Measurements from ENCODE around the gene KDM3A. TPM values are rescaled to one million over a fixed set of nuclear protein-coding genes. Genes with fewer than 3 reads are reported as not detected.

Gene KDM3A
- total RNA-seq, 1 donor: 28.9 TPM

DNA sequence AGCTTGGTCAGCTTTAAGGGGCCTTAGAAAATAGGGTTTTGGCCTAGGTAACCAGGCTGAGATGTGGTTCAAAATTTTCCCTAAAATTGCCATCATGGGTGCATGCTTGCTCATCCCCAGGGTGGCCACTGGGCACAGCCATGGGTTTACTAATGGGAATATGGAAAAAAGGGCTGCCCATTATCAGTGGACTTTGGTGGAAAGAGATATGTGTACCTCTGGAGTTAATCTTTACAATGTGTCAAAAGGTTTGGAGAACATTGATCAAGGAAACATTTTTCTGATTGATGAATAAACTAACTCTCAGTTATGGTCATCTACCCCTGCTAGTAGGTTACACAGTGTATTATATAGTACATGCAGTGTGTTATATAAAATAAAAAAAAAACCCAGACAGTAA lies 13.1 kb downstream of the KDM3A start:
- TF ChIP-seq, protein P1, sequence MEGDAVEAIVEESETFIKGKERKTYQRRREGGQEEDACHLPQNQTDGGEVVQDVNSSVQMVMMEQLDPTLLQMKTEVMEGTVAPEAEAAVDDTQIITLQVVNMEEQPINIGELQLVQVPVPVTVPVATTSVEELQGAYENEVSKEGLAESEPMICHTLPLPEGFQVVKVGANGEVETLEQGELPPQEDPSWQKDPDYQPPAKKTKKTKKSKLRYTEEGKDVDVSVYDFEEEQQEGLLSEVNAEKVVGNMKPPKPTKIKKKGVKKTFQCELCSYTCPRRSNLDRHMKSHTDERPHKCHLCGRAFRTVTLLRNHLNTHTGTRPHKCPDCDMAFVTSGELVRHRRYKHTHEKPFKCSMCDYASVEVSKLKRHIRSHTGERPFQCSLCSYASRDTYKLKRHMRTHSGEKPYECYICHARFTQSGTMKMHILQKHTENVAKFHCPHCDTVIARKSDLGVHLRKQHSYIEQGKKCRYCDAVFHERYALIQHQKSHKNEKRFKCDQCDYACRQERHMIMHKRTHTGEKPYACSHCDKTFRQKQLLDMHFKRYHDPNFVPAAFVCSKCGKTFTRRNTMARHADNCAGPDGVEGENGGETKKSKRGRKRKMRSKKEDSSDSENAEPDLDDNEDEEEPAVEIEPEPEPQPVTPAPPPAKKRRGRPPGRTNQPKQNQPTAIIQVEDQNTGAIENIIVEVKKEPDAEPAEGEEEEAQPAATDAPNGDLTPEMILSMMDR (IDR thresholded peaks at IDR 0.05; ENCODE audit: insufficient read depth, low read length): no peak
- DNase-seq (ENCODE audit: low read depth): no peak

DNA sequence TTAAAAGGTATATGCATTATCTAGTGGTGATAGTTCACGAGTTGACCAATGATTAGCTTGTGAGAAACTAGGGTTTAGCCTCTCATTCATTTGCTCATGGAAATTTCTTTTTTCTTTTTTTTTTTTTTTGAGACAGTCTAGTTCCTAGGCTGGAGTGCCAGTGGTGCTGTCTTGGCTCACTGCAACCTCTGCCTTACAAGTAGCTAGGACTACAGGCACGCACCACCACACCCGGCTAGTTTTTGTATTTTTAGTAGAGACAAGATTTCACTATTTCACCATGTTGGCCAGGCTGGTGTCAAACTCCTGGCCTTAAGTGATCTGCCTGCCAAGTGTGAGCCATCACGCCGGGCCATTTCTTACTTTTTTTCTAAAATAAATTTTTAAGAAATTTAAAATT lies 14.0 kb downstream of the KDM3A start:
- TF ChIP-seq, protein P1 (IDR thresholded peaks at IDR 0.05; ENCODE audit: insufficient read depth, low read length): no peak
- no peak overlapping the region for H3K4me3 ChIP-seq (ENCODE audit: low read depth, low read length)
- DNase-seq (ENCODE audit: low read depth): no peak

More for the DNA sequence above, 13.1 kb downstream of the KDM3A start:
- H3K4me3 ChIP-seq (ENCODE audit: low read depth, low read length): no peak overlapping the region

DNA sequence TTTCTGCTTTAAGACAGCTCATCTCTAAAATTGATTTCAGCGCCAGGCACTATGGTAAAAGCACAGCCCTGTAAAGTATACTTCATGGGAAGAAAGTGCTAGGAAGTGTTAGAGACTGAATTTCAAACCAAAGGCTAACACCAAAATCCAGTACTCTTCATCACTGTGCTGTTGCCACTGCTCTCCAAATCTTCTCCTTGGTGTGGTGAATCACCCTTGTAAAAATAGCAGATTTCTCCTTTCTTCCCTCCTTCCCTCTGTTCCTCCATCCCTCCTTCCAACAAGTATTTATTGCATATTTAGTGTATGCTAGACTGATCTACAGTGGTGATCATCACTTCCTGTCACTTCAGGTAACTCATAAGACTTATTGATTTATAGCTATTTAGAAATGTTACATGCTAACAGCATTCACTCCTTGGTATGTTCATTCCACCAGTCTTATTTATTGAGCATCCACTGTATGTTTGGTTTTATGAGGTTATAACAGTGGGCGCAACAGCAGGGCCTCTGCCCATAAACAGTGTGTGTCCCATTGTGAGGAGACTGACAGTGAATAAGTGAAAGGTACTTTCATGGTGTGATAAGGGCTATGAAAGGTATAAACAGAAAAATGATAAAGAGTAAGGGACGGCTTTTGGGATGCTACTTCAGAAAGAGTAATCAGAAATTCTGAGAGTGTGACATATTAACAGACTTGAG lies 20.0 kb downstream of the KDM3A start:
- TF ChIP-seq, protein P1 (IDR thresholded peaks at IDR 0.05; ENCODE audit: insufficient read depth, low read length): no peak

DNA sequence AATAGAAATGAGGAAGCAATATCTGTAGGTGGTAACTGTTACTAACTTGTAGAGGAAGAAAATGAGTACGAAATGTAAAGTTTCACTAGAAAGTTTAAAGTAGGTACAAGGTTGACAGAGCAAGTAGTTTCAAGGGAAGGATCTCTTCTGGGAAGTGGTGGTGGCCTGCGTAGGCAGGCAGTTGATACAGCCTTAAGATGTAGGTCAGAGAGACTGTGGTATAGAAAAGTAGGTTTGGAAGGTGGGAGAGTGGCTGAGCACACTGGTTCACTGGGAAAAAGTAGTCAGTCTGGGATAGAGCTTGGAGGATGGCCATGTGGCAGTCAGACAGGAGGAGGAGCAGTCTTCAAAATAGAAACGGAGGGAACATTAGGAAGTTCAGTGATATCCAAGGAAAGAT lies 23.5 kb downstream of the KDM3A start:
- no peak for DNase-seq (ENCODE audit: low read depth)
- no peak overlapping the region for H3K4me3 ChIP-seq (ENCODE audit: low read depth, low read length)
- TF ChIP-seq, protein P1 (IDR thresholded peaks at IDR 0.05; ENCODE audit: insufficient read depth, low read length): no peak

More for the DNA sequence above, 20.0 kb downstream of the KDM3A start:
- H3K4me3 ChIP-seq (ENCODE audit: low read depth, low read length): no peak overlapping the region
- DNase-seq (ENCODE audit: low read depth): no peak

DNA sequence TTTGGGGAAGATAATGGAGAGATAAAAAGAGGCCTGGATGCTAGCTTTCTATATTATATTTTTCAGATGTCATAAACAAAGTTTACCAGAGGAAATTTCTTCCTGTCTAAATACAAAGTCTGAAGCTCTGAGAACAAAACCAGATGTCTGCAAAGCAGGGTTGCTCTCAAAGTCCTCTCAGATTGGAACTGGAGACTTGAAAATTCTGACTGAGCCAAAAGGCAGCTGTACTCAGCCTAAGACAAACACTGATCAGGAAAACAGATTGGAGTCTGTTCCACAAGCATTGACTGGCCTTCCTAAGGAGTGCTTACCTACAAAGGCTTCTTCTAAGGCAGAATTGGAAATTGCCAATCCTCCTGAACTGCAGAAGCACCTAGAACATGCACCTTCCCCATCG lies 25.1 kb downstream of the KDM3A start:
- TF ChIP-seq, protein P1 (IDR thresholded peaks at IDR 0.05; ENCODE audit: insufficient read depth, low read length): no peak
- H3K4me3 ChIP-seq (ENCODE audit: low read depth, low read length): no peak overlapping the region
- no peak for DNase-seq (ENCODE audit: low read depth)

DNA sequence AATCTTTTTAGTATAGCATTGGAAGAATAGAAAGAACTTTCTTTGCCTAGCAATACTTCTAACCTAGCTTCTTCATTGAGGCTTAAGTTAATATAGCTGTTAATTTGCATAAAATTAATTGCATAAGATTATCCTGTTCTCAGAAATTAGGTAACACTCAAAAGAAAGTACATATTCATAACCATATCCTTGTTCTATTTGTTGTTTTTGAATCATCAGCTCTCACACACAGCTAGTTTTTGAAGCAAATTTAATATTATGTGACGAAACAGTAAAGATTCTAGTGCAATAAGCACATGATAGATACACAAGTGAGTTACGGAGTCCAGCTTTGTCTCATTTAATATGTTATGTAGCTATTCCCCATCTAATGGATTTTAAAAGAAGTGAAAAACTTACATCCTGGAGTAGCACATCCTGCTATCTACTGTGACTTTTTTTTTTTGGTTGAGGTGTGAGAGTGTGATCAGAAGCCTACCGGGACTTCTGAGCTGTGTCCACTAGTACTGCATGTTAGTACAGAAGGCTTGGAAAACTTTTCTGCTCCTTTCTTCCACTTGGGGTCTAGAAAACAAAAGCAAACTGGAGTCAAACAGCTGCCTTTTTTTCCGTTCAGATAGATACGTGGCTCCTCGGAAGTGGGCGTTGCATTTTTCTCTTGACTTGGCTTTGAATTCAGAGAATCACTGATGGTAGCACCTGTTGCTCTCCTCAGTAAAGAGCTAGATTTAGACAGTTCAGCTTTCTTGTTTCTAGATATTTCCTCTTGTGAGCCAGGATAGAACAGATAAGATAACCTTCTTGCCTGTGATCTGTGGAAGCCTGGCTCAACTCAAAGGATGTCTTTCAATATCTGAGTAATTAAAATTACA lies 27.2 kb downstream of the KDM3A start:
- no peak for DNase-seq (ENCODE audit: low read depth)
- TF ChIP-seq, protein P1 (IDR thresholded peaks at IDR 0.05; ENCODE audit: insufficient read depth, low read length): no peak
- no peak overlapping the region for H3K4me3 ChIP-seq (ENCODE audit: low read depth, low read length)

Data from fibroblast of the aortic adventitia (primary cell).